ENCODE data around the gene SRCIN1. TPM values are rescaled to one million over a fixed set of nuclear protein-coding genes. Genes with fewer than 3 reads are reported as not detected.

SRCIN1 gene
- total RNA-seq, 1 donor from 2014 or later, result 2.1 TPM

DNA sequence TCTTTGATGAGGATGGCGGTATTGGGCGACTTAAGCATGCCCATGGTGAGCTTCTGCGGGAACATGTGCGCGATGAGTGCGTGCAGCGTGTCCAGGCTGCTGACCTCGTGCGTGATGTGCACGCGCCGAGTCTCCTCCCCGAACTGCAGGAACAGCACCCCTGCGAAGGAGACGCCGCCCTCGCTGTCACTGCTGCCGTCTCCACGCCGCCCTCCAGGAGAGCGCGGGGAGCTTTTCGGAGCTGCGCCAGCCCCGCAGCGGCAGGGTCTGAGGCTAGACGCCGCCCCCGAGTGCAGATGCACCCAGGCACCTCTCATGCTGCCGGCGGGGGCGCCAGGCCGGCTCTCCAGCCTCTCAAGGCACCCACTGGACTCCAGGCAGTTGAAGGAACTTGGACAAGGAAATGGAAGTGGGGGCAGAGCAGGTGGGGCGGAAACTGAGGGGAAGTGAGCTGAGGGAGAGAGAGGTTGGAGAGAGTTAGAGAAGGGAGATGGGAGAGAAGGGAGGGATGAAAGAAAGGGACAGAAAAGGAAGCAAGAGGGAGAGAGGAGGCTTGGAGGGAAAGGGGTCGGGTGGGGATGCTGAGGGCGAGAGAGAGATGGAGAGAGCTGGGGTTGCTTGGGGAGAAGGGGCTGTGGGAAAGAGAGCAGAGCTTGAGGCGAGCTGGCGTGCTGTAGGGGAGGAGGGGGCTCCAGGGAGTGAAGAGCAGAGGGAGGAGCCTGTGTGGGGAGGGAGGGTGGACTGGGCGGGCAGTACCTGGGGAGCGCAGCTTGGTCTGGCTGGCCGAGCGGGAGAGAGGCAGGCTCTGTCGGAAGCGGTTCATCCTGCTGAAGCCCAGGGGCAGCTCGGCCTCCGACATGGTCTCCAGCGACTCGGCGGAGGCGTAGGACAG, 42.1 kb downstream of the SRCIN1 start:
- no peaks in the 10 kb centered on the region for H3K9me3 ChIP-seq
- no peak for DNase-seq
- intact Hi-C loops (cut with DNase I), result loop anchor here (10.0 kb wide), 1 partner anchor 101 kb away; no protein-coding TSS in a partner anchor
- TF ChIP-seq, protein P1, sequence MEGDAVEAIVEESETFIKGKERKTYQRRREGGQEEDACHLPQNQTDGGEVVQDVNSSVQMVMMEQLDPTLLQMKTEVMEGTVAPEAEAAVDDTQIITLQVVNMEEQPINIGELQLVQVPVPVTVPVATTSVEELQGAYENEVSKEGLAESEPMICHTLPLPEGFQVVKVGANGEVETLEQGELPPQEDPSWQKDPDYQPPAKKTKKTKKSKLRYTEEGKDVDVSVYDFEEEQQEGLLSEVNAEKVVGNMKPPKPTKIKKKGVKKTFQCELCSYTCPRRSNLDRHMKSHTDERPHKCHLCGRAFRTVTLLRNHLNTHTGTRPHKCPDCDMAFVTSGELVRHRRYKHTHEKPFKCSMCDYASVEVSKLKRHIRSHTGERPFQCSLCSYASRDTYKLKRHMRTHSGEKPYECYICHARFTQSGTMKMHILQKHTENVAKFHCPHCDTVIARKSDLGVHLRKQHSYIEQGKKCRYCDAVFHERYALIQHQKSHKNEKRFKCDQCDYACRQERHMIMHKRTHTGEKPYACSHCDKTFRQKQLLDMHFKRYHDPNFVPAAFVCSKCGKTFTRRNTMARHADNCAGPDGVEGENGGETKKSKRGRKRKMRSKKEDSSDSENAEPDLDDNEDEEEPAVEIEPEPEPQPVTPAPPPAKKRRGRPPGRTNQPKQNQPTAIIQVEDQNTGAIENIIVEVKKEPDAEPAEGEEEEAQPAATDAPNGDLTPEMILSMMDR (IDR thresholded peaks at IDR 0.05), result no peak
- no peaks in the 10 kb centered on the region for H3K36me3 ChIP-seq
- H3K4me3 ChIP-seq, result no peak overlapping the region
- H3K4me1 ChIP-seq, result peaks cover 17% of the 10 kb centered on the region
- ATAC-seq, result no peak
- H3K27me3 ChIP-seq, result peaks cover 90% of the 10 kb centered on the region
- no peak overlapping the region for H3K27ac ChIP-seq

DNA sequence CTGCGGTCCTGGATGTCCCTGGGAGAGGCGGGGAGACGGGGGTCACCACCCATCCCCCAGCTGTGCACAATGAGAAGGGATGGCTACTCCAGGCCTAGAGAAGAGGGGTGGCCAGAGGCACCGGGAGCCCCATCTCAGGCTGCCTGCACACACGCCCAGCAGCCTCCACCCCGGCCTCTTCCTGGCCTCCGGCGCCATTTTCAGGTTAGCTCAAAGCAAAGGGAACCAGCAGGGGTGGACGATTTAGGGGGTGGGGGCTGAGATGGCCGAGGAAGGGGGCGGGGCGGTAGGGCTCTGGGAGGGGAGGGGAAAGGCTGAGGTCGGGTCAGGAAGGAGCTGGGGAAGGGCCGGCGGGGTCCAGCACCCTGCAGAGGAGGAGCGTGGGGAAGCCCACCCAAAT, 42.8 kb downstream of the SRCIN1 start:
- H3K27me3 ChIP-seq, result peaks cover 82% of the 10 kb centered on the region
- no peak overlapping the region for H3K4me3 ChIP-seq

DNA sequence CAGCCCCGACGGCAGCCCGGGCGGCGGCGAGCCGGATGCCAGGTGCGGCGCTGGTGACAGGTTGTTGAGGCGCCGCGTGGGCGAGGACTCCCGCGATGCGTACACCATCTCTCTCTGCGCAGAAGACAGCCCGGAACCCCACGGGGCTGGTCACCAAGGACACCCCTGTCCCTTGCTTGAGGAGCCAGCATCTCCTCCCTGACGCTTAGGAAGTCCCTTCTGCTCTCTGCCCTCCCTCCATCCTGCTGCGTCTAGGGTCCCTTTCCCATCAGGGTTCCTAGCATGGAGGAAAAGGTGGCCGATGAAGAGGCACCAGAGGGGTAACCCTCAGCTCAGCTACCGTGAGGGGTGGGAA, 43.6 kb downstream of the SRCIN1 start:
- Histone ChIP-seq H3K4me1 (peaks cover 28% of the 10 kb centered on the region), H3K36me3 (no peaks in the 10 kb centered on the region), H3K9me3 (no peaks in the 10 kb centered on the region), H3K27me3 (peaks cover 75% of the 10 kb centered on the region), H3K4me3 (no peak overlapping the region), H3K27ac (no peak overlapping the region)
- intact Hi-C loops (cut with DNase I), result loop anchor here (10.0 kb wide), 1 partner anchor 103 kb away; no protein-coding TSS in a partner anchor
- TF ChIP-seq, protein P1 (IDR thresholded peaks at IDR 0.05), result no peak
- DNase-seq (no peak), ATAC-seq (no peak)

More for the DNA sequence above, 42.8 kb downstream of the SRCIN1 start:
- H3K9me3 ChIP-seq, result no peaks in the 10 kb centered on the region
- no peak overlapping the region for H3K27ac ChIP-seq
- ATAC-seq, result no peak
- intact Hi-C loops (cut with DNase I), result loop anchor here (10.0 kb wide), 1 partner anchor 102 kb away; no protein-coding TSS in a partner anchor
- no peak for DNase-seq
- TF ChIP-seq, protein P1 (IDR thresholded peaks at IDR 0.05), result no peak
- peaks cover 21% of the 10 kb centered on the region for H3K4me1 ChIP-seq
- H3K36me3 ChIP-seq, result no peaks in the 10 kb centered on the region

DNA sequence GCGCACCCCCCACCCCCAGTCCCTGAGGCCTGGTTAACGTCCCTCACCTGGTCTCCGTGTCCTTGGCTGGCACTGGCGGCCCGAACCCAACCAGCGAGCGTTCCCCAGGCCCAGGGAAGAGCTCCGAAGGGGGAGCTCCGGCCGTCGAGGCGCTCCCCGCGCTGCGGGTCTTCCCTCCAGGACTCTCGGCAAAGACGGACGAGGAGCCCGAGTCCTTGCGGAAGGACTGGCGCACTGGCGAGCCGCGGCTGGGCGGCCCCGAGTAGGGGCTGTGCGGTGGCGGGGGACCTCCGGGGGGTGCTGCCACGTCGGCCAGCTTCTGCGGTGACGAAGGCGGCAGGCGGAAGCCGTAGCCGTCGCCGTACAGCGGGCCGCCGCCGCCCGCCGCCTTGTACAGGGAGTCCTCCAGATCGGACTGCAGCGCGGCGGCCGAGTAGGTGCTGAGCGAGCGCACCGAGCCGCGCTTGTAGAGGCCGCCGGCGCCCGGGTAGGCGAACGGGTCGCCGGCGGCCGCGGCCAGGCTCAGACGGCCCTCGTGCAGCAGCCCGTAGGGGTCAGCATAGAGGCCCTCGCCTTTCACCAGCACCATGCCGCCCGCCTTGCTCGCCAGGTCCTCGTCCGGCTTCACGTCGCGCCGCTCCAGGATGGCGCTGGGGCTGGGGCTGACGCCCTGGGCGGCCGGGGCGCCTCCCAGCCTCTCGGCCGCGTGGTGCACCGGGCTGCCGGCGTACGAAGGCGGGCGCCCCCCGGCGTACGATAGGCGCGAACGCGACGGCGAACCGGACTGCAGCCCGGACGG, 44.1 kb downstream of the SRCIN1 start:
- H3K36me3 ChIP-seq, result no peaks in the 10 kb centered on the region
- H3K4me3 ChIP-seq, result no peak overlapping the region
- H3K27ac ChIP-seq, result no peak overlapping the region
- intact Hi-C loops (cut with DNase I), result loop anchor here (10.0 kb wide), 1 partner anchor 103 kb away; no protein-coding TSS in a partner anchor
- peaks cover 31% of the 10 kb centered on the region for H3K4me1 ChIP-seq
- no peak for DNase-seq
- H3K27me3 ChIP-seq, result peaks cover 72% of the 10 kb centered on the region
- no peaks in the 10 kb centered on the region for H3K9me3 ChIP-seq
- TF ChIP-seq, protein P1 (IDR thresholded peaks at IDR 0.05), result no peak
- no peak for ATAC-seq

DNA sequence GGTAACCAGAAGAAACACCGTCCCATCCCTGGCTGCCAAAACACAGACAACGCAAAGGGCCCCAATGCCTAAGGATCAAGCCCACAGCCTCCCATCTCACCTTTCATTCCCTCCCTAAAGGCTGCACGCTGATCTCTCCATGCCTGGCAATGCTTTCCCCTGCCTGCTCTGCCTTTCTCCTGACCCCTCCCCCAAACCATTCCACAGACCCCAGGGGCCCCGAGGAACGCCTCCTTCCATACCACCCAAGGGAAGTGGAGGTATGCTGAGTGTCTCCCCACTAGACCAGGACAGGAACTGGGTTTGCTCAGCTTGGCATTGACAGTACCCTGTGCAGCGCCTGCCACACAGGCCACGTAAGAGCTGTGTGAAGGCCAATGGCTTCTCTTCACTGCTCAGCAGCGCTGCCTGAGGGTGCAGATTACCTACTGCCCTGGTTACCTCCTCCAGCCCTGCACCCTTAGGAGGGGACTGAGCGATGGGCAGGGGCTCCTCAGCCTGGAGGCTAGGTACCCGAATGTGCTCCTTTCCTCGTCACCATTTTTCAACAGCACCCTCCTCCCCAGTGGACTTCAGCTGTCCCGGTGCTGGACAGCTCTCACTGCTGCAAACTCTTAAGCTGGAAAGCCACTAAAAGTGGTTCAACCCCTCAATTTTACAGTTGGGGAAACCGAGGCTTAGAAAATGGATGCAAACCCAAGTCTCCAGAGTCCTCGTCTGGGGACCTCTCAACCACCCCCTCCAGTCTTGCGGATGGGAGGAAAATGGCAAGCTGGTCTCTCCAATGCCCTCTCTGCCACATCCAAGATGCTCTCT, 45.0 kb downstream of the SRCIN1 start:
- no peak for DNase-seq
- Histone ChIP-seq H3K27ac (no peak overlapping the region), H3K4me1 (peaks cover 31% of the 10 kb centered on the region), H3K36me3 (no peaks in the 10 kb centered on the region), H3K4me3 (no peak overlapping the region), H3K27me3 (peaks cover 63% of the 10 kb centered on the region), H3K9me3 (no peaks in the 10 kb centered on the region)
- ATAC-seq, result no peak
- intact Hi-C loops (cut with DNase I), result loop anchor here (10.0 kb wide), 1 partner anchor 104 kb away; no protein-coding TSS in a partner anchor
- TF ChIP-seq, protein P1 (IDR thresholded peaks at IDR 0.05), result no peak

All from upper lobe of right lung (tissue), 1 donor.